CD14-positive monocyte (primary cell): Measurements from ENCODE around the gene PLXDC2. TPM values are rescaled to one million over a fixed set of nuclear protein-coding genes. Genes with fewer than 3 reads are reported as not detected.

Experiments used
- DNase-seq, 3 donors: peaks; one replicate each; pipeline ENCODE4 v3.0.0-alpha.2; 2011 to 2022
- H2AFZ ChIP-seq: 2 replicates; pipeline ENCODE4 v1.6.0; 2012; ENCODE audit warnings: mild to moderate bottlenecking, low read depth, low read length, inconsistent platforms; ENCODE audit not compliant: insufficient read depth, poor library complexity, severe bottlenecking
- H3K27ac ChIP-seq, 2 donors: 1 replicate in 1 of 2; 2 replicates in 1 of 2; pipeline ENCODE4 v1.5.1; 2012 to 2013; ENCODE audit warnings: low read length in 2 of 2, control low read depth in 1 of 2, inconsistent platforms in 1 of 2, low read depth in 1 of 2, mild to moderate bottlenecking in 1 of 2
- H3K27me3 ChIP-seq, 2 donors: one replicate each; pipeline versions ENCODE4 v1.6.0 to v1.6.1; 2011 to 2013; ENCODE audit warnings: low read length in 2 of 2; ENCODE audit not compliant: control insufficient read depth in 2 of 2, insufficient read depth in 2 of 2
- H3K36me3 ChIP-seq, 2 donors: replicated peaks in 1 of 2; 1 replicate in 1 of 2; 2 replicates in 1 of 2; pipeline versions ENCODE4 v1.5.1 to v1.6.1; 2012 to 2013; ENCODE audit warnings: low read length in 2 of 2, control low read depth in 1 of 2, inconsistent platforms in 1 of 2, mild to moderate bottlenecking in 1 of 2; ENCODE audit not compliant: insufficient read depth in 2 of 2, control insufficient read depth in 1 of 2
- H3K4me1 ChIP-seq, 2 donors: 1 replicate in 1 of 2; 2 replicates in 1 of 2; pipeline versions ENCODE4 v1.5.1 to v1.6.1; 2012 to 2013; ENCODE audit warnings: low read length in 2 of 2, control low read depth in 1 of 2, inconsistent platforms in 1 of 2, mild to moderate bottlenecking in 1 of 2, moderate library complexity in 1 of 2; ENCODE audit not compliant: insufficient read depth in 2 of 2, control insufficient read depth in 1 of 2
- H3K4me2 ChIP-seq: replicated peaks from 2 replicates; pipeline ENCODE3; 2012; ENCODE audit warnings: low read length, moderate library complexity, mild to moderate bottlenecking; ENCODE audit not compliant: poor library complexity, severe bottlenecking; ENCODE audit errors: extremely low read depth
- H3K4me3 ChIP-seq, 3 experiments: fragments of 200-600 bp in 1 of 3; sonication (generic) in 1 of 3; replicated peaks in 1 of 3; 1 replicate in 2 of 3; 2 replicates in 1 of 3; pipeline ENCODE4 v1.5.1; 2011 to 2013; ENCODE audit warnings: low read length in 3 of 3, mild to moderate bottlenecking in 3 of 3, control low read depth in 2 of 3, low read depth in 2 of 3, inconsistent platforms in 1 of 3, moderate library complexity in 1 of 3
- H3K79me2 ChIP-seq: 2 replicates; pipeline ENCODE4 v1.6.0; 2012; ENCODE audit warnings: mild to moderate bottlenecking, control low read depth, inconsistent platforms, low read length, moderate library complexity; ENCODE audit not compliant: insufficient read depth
- H3K9ac ChIP-seq: 2 replicates; pipeline ENCODE4 v1.6.0; 2017; ENCODE audit warnings: low read length, mild to moderate bottlenecking; ENCODE audit not compliant: insufficient read depth, poor library complexity, severe bottlenecking
- H3K9me3 ChIP-seq, 2 donors: replicated peaks in 1 of 2; 1 replicate in 1 of 2; 2 replicates in 1 of 2; pipeline versions ENCODE4 v1.5.1 to v1.6.1; 2012 to 2013; ENCODE audit warnings: low read length in 2 of 2, control low read depth in 1 of 2; ENCODE audit not compliant: control insufficient read depth in 1 of 2, insufficient read depth in 1 of 2
- H4K20me1 ChIP-seq: 2 replicates; pipeline ENCODE4 v1.6.0; 2012; ENCODE audit warnings: mild to moderate bottlenecking, low read length, control low read depth, moderate library complexity; ENCODE audit not compliant: insufficient read depth
- H3K27ac Mint-ChIP-seq, 7 donors: one replicate each; pipeline ENCODE4 v1.8.0; 2020; ENCODE audit warnings: mild to moderate bottlenecking in 7 of 7, mixed read lengths in 7 of 7, moderate library complexity in 6 of 7, inconsistent platforms in 2 of 7
- H3K27me3 Mint-ChIP-seq, 3 donors: one replicate each; pipeline ENCODE4 v1.8.0; 2021 to 2022; ENCODE audit warnings: low read depth in 3 of 3, mild to moderate bottlenecking in 3 of 3, mixed read lengths in 3 of 3, moderate library complexity in 3 of 3, inconsistent platforms in 1 of 3
- H3K36me3 Mint-ChIP-seq, 2 donors: one replicate each; pipeline ENCODE4 v1.8.0; 2020; ENCODE audit warnings: mixed read lengths in 2 of 2, inconsistent platforms in 1 of 2, mild to moderate bottlenecking in 1 of 2
- H3K4me1 Mint-ChIP-seq: one replicate; pipeline ENCODE4 v1.8.0; 2020; ENCODE audit warnings: mild to moderate bottlenecking, mixed read lengths
- H3K4me3 Mint-ChIP-seq, 2 donors: one replicate each; pipeline ENCODE4 v1.8.0; 2020; ENCODE audit warnings: mild to moderate bottlenecking in 2 of 2, mixed read lengths in 2 of 2, moderate library complexity in 1 of 2
- H3K9me3 Mint-ChIP-seq, 7 donors: one replicate each; pipeline ENCODE4 v1.8.0; 2020 to 2022; ENCODE audit warnings: mixed read lengths in 7 of 7, mild to moderate bottlenecking in 6 of 7, moderate library complexity in 6 of 7, inconsistent platforms in 2 of 7
- CTCF ChIP-seq: fragments of 200-600 bp; IDR thresholded peaks from one replicate; pipeline ENCODE4 v1.8.0; 2022; ENCODE audit warnings: antibody characterized with exemption, mild to moderate bottlenecking
- WGBS: methylation state at CpG from one replicate; pipeline ENCODE4 v1.1.5; 2013; ENCODE audit warnings: missing lambda C conversion rate; ENCODE audit not compliant: insufficient coverage; 5-methylcytosine and 5-hydroxymethylcytosine counted together
- intact Hi-C, 2 donors: fragments of 100-400 bp; cut with micrococcal nuclease; formaldehyde crosslinking; loops; one replicate each; pipeline versions ENCODE4 v1.15.0 to v1.15.1; 2023
- polyA plus RNA-seq, 3 donors: library from polyadenylated mRNA; depleted of rRNA in 1 of 3; unstranded in 2 of 3; stranded (reverse) in 1 of 3; fragments of 300-500 nt in 2 of 3; fragments of >200 nt in 1 of 3; fragmentation: Illumina TruSeq in 2 of 3; gene quantifications; 1 replicate in 2 of 3; 2 replicates in 1 of 3; pipeline ENCODE4 v1.2.3, GENCODE V29; 2012 to 2021

PLXDC2 gene
- polyA plus RNA-seq, 3 donors: 37.5 to 128 (median 93.6) TPM

- Histone ChIP-seq H3K79me2 (peaks cover 3% of the 10 kb centered on the region), H3K4me2 (no peak overlapping the region), H3K27ac (no peak overlapping the region), H4K20me1 (peaks cover 92% of the 10 kb centered on the region), H3K36me3 (peaks cover 0 to 13% of the 10 kb centered on the region in 2 donors), H2AFZ (no peak overlapping the region), H3K27me3 (no peaks in the 10 kb centered on the region), H3K4me3 (no peak overlapping the region), H3K4me1 (no peaks in the 10 kb centered on the region), H3K9me3 (peaks cover 4 to 6% of the 10 kb centered on the region in 2 donors), H3K9ac (no peak overlapping the region)
- no peak for DNase-seq
- TF ChIP-seq CTCF: no peak
- intact Hi-C loops: no loop called here
- H3K4me3 Mint-ChIP-seq: no peak overlapping the region
- peak overlapping the region in 3 of 7 donors; percentile 21 to 43 (median 22) for H3K27ac Mint-ChIP-seq
- H3K9me3 Mint-ChIP-seq: peaks cover 4 to 13% (median 7%) of the 10 kb centered on the region in 7 donors
- WGBS: 100% methylated on average over 2 of the region's 5 CpGs
- peaks cover 20 to 40% of the 10 kb centered on the region in 2 donors for H3K36me3 Mint-ChIP-seq
- H3K27me3 Mint-ChIP-seq: no peaks in the 10 kb centered on the region
- H3K4me1 Mint-ChIP-seq: no peaks in the 10 kb centered on the region
These were observed 275.5 kb downstream of the PLXDC2 start for GRCh38 chr10:20091698-20092097.

DNA sequence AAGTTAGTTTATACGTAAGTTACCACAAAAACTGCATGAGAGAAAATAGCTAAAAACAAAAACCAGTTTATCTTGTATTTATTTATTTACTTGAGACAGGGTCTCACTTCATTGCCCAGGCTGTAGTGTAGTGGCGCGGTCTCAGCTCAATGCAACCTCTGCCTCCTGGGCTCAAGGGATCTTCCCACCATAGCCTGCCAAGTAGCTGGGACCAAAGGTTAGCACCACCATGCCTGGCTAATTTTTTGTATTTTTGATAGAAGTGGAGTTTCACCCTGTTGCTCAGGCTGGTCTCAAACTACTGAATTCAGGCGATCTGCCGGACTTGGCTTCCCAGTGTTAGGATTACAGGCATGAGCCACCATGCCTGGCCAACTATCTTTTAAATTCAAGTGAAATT lies 277.4 kb downstream of the PLXDC2 start:
- Histone ChIP-seq H3K27ac (no peak overlapping the region), H3K9me3 (peaks cover 4 to 6% of the 10 kb centered on the region in 2 donors), H3K4me2 (no peak overlapping the region), H3K4me3 (no peak overlapping the region), H3K79me2 (peaks cover 3% of the 10 kb centered on the region), H3K27me3 (no peaks in the 10 kb centered on the region), H3K9ac (no peak overlapping the region), H2AFZ (no peak overlapping the region), H4K20me1 (peaks cover 88% of the 10 kb centered on the region), H3K36me3 (peaks cover 0 to 16% of the 10 kb centered on the region in 2 donors), H3K4me1 (no peaks in the 10 kb centered on the region)
- no peak for TF ChIP-seq CTCF
- Mint-ChIP-seq H3K36me3 (peaks cover 23 to 46% of the 10 kb centered on the region in 2 donors), H3K9me3 (peaks cover 3 to 13% (median 7%) of the 10 kb centered on the region in 7 donors), H3K4me1 (no peaks in the 10 kb centered on the region), H3K4me3 (no peak overlapping the region), H3K27me3 (no peaks in the 10 kb centered on the region), H3K27ac (no peak overlapping the region)
- intact Hi-C loops: no loop called here
- no peak for DNase-seq
- no CpG with 5 or more reads among the region's 5 CpGs for WGBS
